CD4-positive, alpha-beta T cell treated with Interleukin-17A for 4 hours (primary cell): Measurements from ENCODE around the gene SV2C.
"Not testable (repeated sequence)": the region's sequence is repeated elsewhere in the genome, so short reads cannot be mapped to it uniquely, and the experiment has no call there.

Experiments used
- DNase-seq: peaks from one replicate; pipeline ENCODE4 v3.0.0-alpha.2; 2020; ENCODE audit warnings: mixed read lengths

The SV2C gene

DNA sequence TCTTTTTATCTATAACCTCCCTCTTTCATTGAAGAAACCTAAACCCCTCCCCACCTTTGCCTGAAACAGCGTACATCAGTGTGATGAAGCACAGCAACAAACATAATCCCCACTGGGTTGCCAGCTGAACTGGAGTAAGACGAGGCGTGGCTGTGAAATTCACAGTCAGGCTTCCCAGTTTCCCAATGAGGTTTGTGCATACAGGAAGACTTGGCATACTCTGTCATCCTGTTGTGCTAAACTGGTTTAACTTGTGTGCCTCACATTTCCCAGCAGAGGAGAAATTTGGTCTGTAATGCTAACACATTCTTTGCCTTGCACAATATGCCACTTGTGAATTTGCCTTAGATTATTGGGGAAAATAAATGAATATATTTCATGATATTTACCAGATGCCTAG lies 121.5 kb downstream of the SV2C start:
- DNase-seq, result no peak

GRCh38 chr5:76207120-76207519 lies 123.9 kb downstream of the SV2C start:
- DNase-seq, result no peak

DNA sequence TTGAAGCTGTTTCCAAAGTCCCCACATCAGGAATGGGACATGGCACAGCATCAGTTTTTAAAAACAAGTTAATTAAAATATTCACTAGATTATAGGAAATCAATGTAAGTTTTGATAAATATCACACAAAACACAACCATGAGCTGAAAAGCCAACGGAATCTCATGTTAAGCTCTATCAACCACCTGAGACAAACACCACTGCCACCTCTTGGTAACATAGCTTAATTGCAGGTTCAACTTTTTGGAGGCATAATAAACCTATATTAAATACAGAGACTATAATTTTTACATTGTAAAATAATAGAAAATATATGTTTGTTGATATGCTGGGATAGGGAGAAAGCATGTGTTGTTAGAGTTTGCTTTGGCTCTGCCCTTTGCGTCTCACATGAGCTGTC lies 126.1 kb downstream of the SV2C start:
- no peak for DNase-seq

DNA sequence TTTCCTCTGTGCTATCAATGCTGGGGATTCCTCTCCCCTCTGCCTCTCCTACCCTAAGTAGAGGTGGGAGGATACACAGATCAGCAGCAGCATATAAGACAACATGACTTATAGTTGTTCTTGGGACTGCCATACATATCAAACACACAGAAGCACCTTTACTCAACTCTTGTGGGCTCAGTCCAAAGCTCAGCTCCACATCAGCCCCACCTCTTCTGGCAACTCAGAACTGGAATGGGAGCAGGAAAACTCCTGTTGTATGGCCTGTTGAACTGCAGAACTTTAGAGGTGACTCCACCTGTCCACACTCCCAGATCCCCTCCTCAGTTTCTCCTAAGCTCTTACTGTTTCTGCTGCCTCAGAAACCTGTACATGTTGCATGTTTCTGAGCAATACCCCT lies 127.8 kb downstream of the SV2C start:
- DNase-seq, result no peak

- no peak for DNase-seq
Observed at GRCh38 chr5:76213858-76214257, 130.7 kb downstream of the SV2C start.

DNA sequence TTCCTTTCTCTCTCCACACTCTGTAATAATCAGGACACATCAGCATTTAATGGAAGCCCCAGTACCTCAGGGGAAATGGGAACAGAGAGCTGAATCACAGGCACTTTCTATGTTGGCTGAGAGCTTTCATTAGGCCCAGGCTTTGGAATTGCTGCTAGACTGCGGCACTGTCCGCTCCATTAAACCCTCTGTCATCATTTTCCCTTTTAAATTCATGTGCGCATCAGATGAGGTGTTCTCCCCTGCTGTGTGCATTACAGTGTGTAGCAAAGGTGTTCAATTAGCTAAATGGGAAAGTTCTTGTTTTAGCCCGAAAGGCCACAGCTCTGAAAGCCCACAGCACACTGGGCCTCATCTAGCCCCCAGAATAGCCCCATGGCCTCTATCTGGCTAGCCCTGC lies 133.6 kb downstream of the SV2C start:
- DNase-seq, result no peak

- DNase-seq, result no peak
Observed at GRCh38 chr5:76219636-76220035, 136.5 kb downstream of the SV2C start.

DNA sequence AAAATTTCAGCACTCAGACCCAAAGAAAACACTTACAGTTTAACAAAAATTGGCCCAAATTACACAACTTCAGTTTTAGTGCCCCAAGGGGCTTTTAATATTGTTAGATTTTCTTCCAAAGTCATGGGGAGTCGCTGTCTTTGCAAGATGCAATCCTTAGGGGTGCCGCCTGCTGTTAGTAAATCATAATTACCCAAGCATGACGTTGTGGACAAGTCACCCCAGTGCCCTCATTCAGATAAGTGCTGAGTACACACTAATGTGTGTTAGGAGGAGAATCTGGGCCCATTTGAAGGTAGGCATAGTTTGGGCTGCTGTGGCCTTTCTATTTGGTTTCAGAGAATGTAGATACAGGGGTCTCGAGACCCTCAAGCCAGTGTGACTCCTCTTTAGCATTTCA lies 138.1 kb downstream of the SV2C start:
- no peak for DNase-seq

- no peak for DNase-seq
Observed at GRCh38 chr5:76222318-76222717, 139.1 kb downstream of the SV2C start.

DNA sequence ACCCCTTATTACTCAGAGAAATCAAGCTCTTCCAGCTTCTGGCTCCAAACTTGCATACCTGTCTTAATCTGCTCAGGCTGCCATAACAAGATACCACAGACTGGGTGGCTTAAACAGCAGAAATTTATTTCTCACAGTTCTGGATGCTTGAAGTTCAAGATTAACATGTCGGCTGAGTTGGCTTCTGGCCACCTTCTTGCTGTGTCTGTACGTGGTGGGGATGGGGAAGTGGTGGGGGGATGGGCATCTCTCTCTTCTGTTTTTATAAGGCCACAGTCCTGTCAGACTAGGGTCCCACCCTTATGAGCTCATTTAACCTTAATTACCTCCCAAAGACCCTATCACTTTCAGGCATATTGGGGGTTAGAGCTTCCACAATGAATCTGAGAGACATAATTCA lies 140.5 kb downstream of the SV2C start:
- DNase-seq, result no peak

- DNase-seq, result no peak
Observed at GRCh38 chr5:76224898-76225297, 141.7 kb downstream of the SV2C start.

GRCh38 chr5:76225336-76225735 lies 142.2 kb downstream of the SV2C start:
- no peak for DNase-seq

- no peak for DNase-seq
Observed at GRCh38 chr5:76229900-76230299, 146.7 kb downstream of the SV2C start.

- no peak for DNase-seq
Observed at GRCh38 chr5:76230711-76231285, 147.6 kb downstream of the SV2C start.

DNA sequence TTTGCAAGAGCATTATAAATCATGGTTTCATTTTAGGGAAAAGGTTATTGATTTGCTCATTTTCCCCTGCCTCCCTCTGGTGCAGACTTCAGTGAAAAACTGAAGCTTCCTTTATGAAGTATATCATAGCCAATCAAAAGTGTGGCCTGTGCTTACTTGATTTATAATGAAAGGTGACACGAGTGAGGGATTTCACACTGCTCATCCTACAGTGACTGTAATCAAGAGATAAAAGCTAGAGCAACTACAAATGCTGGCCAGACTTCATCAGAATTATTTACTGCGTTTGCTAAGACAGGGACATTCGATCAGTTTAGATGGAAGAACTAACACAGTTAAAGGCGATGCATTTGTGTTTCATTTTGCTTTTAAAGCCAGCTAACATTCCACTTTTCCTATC lies 151.5 kb downstream of the SV2C start:
- no peak for DNase-seq

GRCh38 chr5:76236684-76237083 lies 153.5 kb downstream of the SV2C start:
- no peak for DNase-seq

- DNase-seq, result no peak
Observed at GRCh38 chr5:76240336-76240735, 157.2 kb downstream of the SV2C start.

GRCh38 chr5:76242155-76242554 lies 159.0 kb downstream of the SV2C start:
- not testable (repeated sequence) for DNase-seq

- DNase-seq, result no peak
Observed at GRCh38 chr5:76245590-76245989, 162.4 kb downstream of the SV2C start.

DNA sequence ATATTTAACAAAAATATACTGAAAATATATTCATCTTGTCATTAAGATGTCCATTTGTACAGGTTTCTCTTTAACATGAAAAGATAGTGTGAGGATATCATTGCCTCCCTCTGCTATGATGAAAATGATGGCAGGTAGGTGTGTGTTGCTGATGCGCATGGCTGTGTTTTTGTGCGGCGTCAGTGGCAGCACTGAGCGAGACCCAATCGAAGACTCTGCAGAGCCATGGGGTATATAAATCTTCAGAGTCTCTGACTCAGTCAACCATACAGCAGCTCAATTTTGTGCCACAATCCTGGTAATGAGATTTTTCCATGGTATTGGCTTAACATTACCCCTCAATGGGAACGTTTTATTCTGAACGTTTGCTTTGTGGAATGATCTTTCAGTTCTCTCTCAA lies 166.4 kb downstream of the SV2C start:
- no peak for DNase-seq

DNA sequence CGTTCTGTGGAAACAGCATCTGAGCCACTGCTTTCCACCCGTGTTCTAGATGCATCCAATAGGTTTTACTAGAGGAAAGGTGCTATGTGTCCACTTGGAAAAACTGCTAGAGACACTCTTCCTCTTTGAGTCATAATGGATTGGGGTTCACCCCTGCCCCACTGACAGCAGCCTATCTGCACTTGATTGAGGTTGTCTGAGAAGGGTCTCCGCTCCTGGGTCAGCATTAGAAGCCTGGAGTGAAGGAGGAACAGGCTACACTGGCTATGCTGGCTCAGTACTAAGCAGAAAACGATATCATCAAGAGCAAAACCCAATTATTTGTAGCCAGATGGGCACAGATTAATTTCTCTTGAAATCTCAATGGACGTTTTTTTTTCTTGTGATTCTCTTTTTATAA lies 167.3 kb downstream of the SV2C start:
- no peak for DNase-seq

- no peak for DNase-seq
Observed at GRCh38 chr5:76251656-76252055, 168.5 kb downstream of the SV2C start.

DNA sequence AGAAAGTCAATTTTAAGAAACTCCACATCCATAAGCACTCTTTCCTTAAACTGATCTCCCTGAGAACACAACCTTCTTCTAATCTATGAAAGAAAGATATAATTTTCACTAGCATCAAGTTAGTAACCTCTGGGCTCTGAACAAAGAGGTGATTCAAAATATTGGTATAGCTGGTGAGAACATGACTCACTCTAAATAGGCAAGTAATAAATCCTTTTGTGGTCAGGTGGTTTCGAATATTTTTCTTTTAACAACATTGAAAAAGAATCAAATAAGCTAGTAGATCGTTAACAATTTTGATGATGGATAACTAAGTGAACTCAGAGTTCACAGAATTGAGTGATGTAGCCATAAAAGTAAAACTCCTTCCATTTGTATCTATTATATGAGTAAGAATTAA lies 169.3 kb downstream of the SV2C start:
- DNase-seq, result no peak

- peak; percentile 67 for DNase-seq
Observed at GRCh38 chr5:76256116-76256889, 173.1 kb downstream of the SV2C start.

- no peak for DNase-seq
Observed at GRCh38 chr5:76257225-76257833, 174.1 kb downstream of the SV2C start.
